Brain microvascular endothelial cell (primary cell): Measurements from ENCODE around the gene SFRP5.

ENCODE experiments used
- DNase-seq: peaks from one replicate; pipeline ENCODE4 v3.0.0-alpha.2; 2020
- H3K27ac ChIP-seq: fragments of 250-450 bp; sonication (Bioruptor Pico); 2 replicates; pipeline ENCODE4 v1.5.1; 2020; ENCODE audit warnings: mild to moderate bottlenecking, moderate library complexity
- H3K27me3 ChIP-seq: fragments of 250-450 bp; sonication (Bioruptor Pico); replicated peaks from 2 replicates; pipeline ENCODE4 v1.5.1; 2020; ENCODE audit warnings: mild to moderate bottlenecking
- H3K36me3 ChIP-seq: fragments of 250-450 bp; sonication (Bioruptor Pico); replicated peaks from 2 replicates; pipeline ENCODE4 v1.5.1; 2020; ENCODE audit warnings: mild to moderate bottlenecking
- H3K4me3 ChIP-seq: 2 replicates; pipeline ENCODE4 v1.5.1; 2011; ENCODE audit warnings: low read depth, mild to moderate bottlenecking, control low read depth, low read length, moderate library complexity
- in situ Hi-C: cut with HindIII; loops from 2 replicates; pipeline ENCODE4 v1.10.0; 2017; ENCODE audit warnings: low sequenced_read_pairs, low pct_ligation_motif_present
- TF ChIP-seq, protein P1 (sequence below): IDR thresholded peaks from 2 replicates; pipeline ENCODE4 v1.5.1; 2011; ENCODE audit warnings: low read depth, mild to moderate bottlenecking, moderate library complexity, low read length, control low read depth, inconsistent platforms; ENCODE audit errors: missing control alignments

The SFRP5 gene, protein sequence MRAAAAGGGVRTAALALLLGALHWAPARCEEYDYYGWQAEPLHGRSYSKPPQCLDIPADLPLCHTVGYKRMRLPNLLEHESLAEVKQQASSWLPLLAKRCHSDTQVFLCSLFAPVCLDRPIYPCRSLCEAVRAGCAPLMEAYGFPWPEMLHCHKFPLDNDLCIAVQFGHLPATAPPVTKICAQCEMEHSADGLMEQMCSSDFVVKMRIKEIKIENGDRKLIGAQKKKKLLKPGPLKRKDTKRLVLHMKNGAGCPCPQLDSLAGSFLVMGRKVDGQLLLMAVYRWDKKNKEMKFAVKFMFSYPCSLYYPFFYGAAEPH

DNA sequence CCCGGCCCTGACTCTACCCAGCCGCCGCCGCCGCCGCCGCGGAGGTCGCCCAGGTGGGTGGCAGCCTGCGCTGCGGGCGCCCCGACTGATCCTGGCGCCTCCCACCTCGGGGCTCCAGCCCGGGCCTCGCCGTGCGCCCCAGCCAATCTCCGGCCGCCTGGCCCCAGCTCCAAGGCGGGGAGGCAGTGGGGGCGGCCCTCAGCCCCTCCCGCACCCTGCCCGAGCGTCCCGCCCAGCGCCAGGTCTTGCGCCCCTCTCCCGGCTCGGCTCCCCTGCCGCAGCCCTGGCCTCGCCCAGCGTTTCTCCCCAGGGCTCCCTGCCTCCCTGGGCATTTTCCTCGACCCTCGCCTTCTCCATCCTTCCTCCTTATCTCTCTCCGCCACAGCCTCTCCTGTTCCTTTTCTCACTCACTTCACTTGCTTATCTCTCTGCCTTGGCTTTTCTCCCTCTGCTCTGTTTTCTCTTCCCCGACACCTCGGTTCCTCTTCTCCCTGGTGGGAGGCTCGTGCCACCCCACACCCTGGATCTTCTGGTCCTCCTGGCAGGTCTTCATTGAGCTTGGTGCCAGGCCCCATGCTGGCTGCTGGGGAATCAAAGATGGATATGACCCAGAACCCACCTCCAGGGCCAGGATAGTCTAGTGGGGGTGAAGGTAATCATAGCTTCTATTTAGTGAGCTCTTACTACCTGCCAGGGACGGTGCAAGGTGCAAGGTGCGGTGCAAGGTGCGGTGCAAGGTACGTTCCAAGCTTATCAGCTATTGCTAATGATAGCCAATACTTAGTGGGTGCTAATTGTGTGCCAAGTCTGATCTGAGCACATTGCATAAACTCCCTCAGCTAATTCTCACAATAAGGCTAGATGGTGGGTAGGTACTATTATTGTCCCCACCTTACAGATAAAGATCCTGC, at the start of gene SFRP5:
Gene SFRP5 (minus strand): TSS at position 87 of the 911 bp plus-strand sequence. CDS start 166 bp downstream, outside the sequence.
- H3K27me3 ChIP-seq = peaks cover 38% of the 10 kb centered on the region
- in situ Hi-C loops = loop anchor here (25.0 kb wide), 1 partner anchor 90 kb away; no protein-coding TSS in a partner anchor
- H3K4me3 ChIP-seq = peak within 1 kb of the TSS; percentile 30
- no peaks in the 10 kb centered on the region for H3K36me3 ChIP-seq
- TF ChIP-seq, protein P1, sequence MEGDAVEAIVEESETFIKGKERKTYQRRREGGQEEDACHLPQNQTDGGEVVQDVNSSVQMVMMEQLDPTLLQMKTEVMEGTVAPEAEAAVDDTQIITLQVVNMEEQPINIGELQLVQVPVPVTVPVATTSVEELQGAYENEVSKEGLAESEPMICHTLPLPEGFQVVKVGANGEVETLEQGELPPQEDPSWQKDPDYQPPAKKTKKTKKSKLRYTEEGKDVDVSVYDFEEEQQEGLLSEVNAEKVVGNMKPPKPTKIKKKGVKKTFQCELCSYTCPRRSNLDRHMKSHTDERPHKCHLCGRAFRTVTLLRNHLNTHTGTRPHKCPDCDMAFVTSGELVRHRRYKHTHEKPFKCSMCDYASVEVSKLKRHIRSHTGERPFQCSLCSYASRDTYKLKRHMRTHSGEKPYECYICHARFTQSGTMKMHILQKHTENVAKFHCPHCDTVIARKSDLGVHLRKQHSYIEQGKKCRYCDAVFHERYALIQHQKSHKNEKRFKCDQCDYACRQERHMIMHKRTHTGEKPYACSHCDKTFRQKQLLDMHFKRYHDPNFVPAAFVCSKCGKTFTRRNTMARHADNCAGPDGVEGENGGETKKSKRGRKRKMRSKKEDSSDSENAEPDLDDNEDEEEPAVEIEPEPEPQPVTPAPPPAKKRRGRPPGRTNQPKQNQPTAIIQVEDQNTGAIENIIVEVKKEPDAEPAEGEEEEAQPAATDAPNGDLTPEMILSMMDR = no peak
- no peak within 1 kb of the TSS for H3K27ac ChIP-seq
- no peak for DNase-seq

DNA sequence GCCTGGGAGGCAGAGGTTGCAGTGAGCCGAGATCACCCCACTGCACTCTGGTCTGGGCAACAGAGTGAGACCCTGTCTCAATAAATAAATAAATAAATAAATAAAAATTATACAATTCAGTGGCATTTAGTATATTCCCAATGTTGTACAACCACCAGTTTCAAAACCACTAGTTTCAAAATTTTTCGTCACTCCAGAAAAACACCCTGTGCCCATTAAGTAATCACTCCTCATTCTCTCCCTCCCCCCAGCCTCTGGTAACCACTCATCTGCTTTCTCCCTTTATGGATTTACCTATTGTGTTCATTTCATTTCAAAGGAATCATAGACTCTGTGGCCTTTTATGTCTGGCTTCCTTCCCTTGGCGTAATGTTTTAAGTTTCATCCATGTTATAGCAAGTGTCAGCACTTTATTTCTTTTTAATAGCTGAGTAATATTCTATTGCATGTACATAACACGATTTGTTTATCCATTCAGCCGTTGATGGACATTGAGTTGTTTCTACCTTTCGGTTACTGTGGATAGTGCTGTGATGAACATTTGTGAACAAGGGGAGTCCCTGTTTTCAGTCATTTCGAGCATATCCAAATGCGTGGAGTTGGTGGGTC, 48.4 kb upstream of the SFRP5 start:
- H3K27me3 ChIP-seq = peaks cover 8% of the 10 kb centered on the region
- in situ Hi-C loops = no loop called here
- no peak overlapping the region for H3K27ac ChIP-seq
- H3K36me3 ChIP-seq = no peaks in the 10 kb centered on the region
- DNase-seq = no peak
- TF ChIP-seq, protein P1 = no peak
- no peak overlapping the region for H3K4me3 ChIP-seq

DNA sequence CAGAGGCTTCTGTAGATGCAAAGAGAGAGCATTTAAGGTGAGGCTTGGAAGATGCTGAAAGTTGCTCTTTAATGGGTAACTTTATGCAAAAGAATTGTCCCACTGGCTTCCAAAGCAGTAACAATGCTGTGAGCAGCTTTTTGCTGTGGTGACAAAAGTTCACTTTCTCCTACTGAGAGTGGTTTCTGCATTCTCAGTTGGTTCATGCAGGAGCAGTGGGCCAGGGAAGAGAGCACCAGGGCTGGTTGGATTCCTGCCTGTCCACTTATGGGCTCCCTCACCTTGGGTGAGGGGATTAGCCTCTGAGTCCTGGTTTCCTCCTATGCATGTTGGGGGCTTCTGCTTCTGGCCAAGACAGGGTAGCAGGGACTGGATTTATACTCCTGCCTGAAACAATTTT, 46.8 kb upstream of the SFRP5 start:
- Histone ChIP-seq H3K4me3 (no peak overlapping the region), H3K27me3 (peaks cover 8% of the 10 kb centered on the region), H3K27ac (no peak overlapping the region), H3K36me3 (no peaks in the 10 kb centered on the region)
- TF ChIP-seq, protein P1 = no peak
- in situ Hi-C loops = no loop called here
- no peak for DNase-seq

DNA sequence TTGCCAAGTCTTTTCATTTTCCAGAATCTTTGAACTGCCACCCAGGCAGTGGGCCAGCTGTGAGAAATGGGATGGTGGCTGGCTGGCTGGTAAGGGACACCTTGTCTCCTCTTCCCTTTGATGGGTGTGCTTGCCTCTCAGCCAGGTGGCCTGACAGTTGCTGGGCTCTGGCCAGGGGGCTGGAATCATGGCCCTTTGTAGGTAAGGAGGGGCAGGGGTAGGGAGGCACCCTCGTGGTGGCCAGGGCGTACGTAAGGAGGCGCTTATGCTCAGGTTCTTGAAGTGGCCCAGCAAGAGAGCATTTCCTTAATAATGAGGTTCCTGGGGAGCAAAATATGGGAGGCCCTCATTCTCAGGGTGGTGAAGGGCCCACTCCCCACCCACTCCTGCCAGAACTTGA, 44.8 kb upstream of the SFRP5 start:
- DNase-seq = no peak
- Histone ChIP-seq H3K36me3 (no peaks in the 10 kb centered on the region), H3K4me3 (no peak overlapping the region), H3K27ac (no peak overlapping the region), H3K27me3 (peaks cover 8% of the 10 kb centered on the region)
- in situ Hi-C loops = no loop called here
- TF ChIP-seq, protein P1 = no peak

DNA sequence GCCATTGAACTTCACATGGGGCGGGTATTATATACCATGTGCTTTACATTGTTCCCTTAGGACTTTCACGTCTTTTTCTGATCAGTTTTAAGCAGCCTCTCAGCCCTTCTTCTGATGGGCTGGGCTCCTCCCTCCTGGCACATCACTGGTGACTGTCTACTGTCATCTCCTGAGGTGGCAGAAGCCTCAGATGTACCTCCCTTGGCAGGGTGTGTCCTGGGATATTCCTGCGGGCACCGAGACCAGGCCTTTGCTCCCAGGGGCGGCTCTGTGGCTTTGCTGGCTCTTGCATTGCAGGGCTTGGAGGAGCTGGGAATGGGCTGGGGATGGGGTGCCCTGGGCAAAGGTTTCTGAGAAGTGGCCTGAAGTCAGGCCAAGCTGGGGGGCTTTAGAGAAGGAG, 43.2 kb upstream of the SFRP5 start:
- Histone ChIP-seq H3K27me3 (peaks cover 8% of the 10 kb centered on the region), H3K36me3 (no peaks in the 10 kb centered on the region), H3K27ac (no peak overlapping the region), H3K4me3 (no peak overlapping the region)
- in situ Hi-C loops = no loop called here
- no peak for DNase-seq
- TF ChIP-seq, protein P1 = no peak
